ENCODE data around the gene LDLRAD4. TPM values are rescaled to one million over a fixed set of nuclear protein-coding genes. Genes with fewer than 3 reads are reported as not detected.

LDLRAD4 gene
- total RNA-seq, 2 donors from 2014 or later, result 112 to 120 TPM

- H3K9me3 ChIP-seq (ENCODE audit: control insufficient read depth, low read length, poor library complexity, severe bottlenecking), result no peaks in the 10 kb centered on the region
- DNase-seq, result no peak
- H3K4me3 Mint-ChIP-seq, result peak overlapping the region; percentile 59
- peaks cover 81% of the 10 kb centered on the region for H3K4me1 Mint-ChIP-seq
- peak overlapping the region; percentile 100 for H3K27ac Mint-ChIP-seq
- no peak for ATAC-seq
- no peaks in the 10 kb centered on the region for H3K27me3 Mint-ChIP-seq
- H3K36me3 Mint-ChIP-seq (ENCODE audit: low read depth), result no peaks in the 10 kb centered on the region
Observed at GRCh38 chr18:13379930-13380690, 161.6 kb downstream of the LDLRAD4 start.

- Mint-ChIP-seq H3K36me3 (ENCODE audit: low read depth) (no peaks in the 10 kb centered on the region), H3K27me3 (no peaks in the 10 kb centered on the region), H3K4me3 (peak overlapping the region; percentile 59), H3K4me1 (peaks cover 78% of the 10 kb centered on the region), H3K27ac (peak overlapping the region; percentile 100)
- no peak for DNase-seq
- no peaks in the 10 kb centered on the region for H3K9me3 ChIP-seq (ENCODE audit: control insufficient read depth, low read length, poor library complexity, severe bottlenecking)
- ATAC-seq, result no peak
Observed at GRCh38 chr18:13380691-13381070, 162.1 kb downstream of the LDLRAD4 start.

- Mint-ChIP-seq H3K4me3 (peak overlapping the region; percentile 96), H3K27me3 (no peaks in the 10 kb centered on the region), H3K27ac (peak overlapping the region; percentile 100), H3K36me3 (ENCODE audit: low read depth) (no peaks in the 10 kb centered on the region), H3K4me1 (peaks cover 73% of the 10 kb centered on the region)
- ATAC-seq, result no peak
- DNase-seq, result no peak
- H3K9me3 ChIP-seq (ENCODE audit: control insufficient read depth, low read length, poor library complexity, severe bottlenecking), result no peaks in the 10 kb centered on the region
Observed at GRCh38 chr18:13381331-13381730, 162.8 kb downstream of the LDLRAD4 start.

- no peaks in the 10 kb centered on the region for H3K9me3 ChIP-seq (ENCODE audit: control insufficient read depth, low read length, poor library complexity, severe bottlenecking)
- peak; percentile 54 for ATAC-seq
- Mint-ChIP-seq H3K27ac (peak overlapping the region; percentile 100), H3K4me3 (peak overlapping the region; percentile 96), H3K36me3 (ENCODE audit: low read depth) (no peaks in the 10 kb centered on the region), H3K4me1 (peaks cover 70% of the 10 kb centered on the region), H3K27me3 (no peaks in the 10 kb centered on the region)
- peak in 2 of 3 donors; percentile 39 to 41 for DNase-seq
Observed at GRCh38 chr18:13381944-13382365, 163.4 kb downstream of the LDLRAD4 start.

- no peaks in the 10 kb centered on the region for H3K36me3 Mint-ChIP-seq (ENCODE audit: low read depth)
- no peaks in the 10 kb centered on the region for H3K9me3 ChIP-seq (ENCODE audit: control insufficient read depth, low read length, poor library complexity, severe bottlenecking)
- H3K27ac Mint-ChIP-seq, result peak overlapping the region; percentile 100
- H3K4me1 Mint-ChIP-seq, result peaks cover 66% of the 10 kb centered on the region
- peak in 2 of 3 donors; percentile 44 to 51 for DNase-seq
- H3K4me3 Mint-ChIP-seq, result peak overlapping the region; percentile 96
- peak; percentile 68 for ATAC-seq
- no peaks in the 10 kb centered on the region for H3K27me3 Mint-ChIP-seq
Observed at GRCh38 chr18:13382366-13382953, 163.9 kb downstream of the LDLRAD4 start.

- Mint-ChIP-seq H3K36me3 (ENCODE audit: low read depth) (no peaks in the 10 kb centered on the region), H3K4me1 (peaks cover 62% of the 10 kb centered on the region), H3K4me3 (peak overlapping the region; percentile 96), H3K27me3 (no peaks in the 10 kb centered on the region), H3K27ac (peak overlapping the region; percentile 100)
- ATAC-seq (peak; percentile 41), DNase-seq (no peak)
- H3K9me3 ChIP-seq (ENCODE audit: control insufficient read depth, low read length, poor library complexity, severe bottlenecking), result no peaks in the 10 kb centered on the region
Observed at GRCh38 chr18:13382954-13383827, 164.6 kb downstream of the LDLRAD4 start.

- Mint-ChIP-seq H3K4me3 (no peak overlapping the region), H3K36me3 (ENCODE audit: low read depth) (no peaks in the 10 kb centered on the region), H3K27me3 (no peaks in the 10 kb centered on the region), H3K4me1 (peaks cover 51% of the 10 kb centered on the region), H3K27ac (peak overlapping the region; percentile 77)
- no peaks in the 10 kb centered on the region for H3K9me3 ChIP-seq (ENCODE audit: control insufficient read depth, low read length, poor library complexity, severe bottlenecking)
- no peak for ATAC-seq
- no peak for DNase-seq
Observed at GRCh38 chr18:13386891-13387801, 168.6 kb downstream of the LDLRAD4 start.

GRCh38 chr18:13387855-13388548 lies 169.4 kb downstream of the LDLRAD4 start:
- DNase-seq (no peak), ATAC-seq (no peak)
- Mint-ChIP-seq H3K27ac (peak overlapping the region; percentile 77), H3K4me1 (peaks cover 45% of the 10 kb centered on the region), H3K4me3 (no peak overlapping the region), H3K36me3 (ENCODE audit: low read depth) (no peaks in the 10 kb centered on the region), H3K27me3 (no peaks in the 10 kb centered on the region)
- no peaks in the 10 kb centered on the region for H3K9me3 ChIP-seq (ENCODE audit: control insufficient read depth, low read length, poor library complexity, severe bottlenecking)

- H3K27ac Mint-ChIP-seq, result peak overlapping the region; percentile 86
- H3K27me3 Mint-ChIP-seq, result no peaks in the 10 kb centered on the region
- ATAC-seq, result peak; percentile 9
- H3K9me3 ChIP-seq (ENCODE audit: control insufficient read depth, low read length, poor library complexity, severe bottlenecking), result no peaks in the 10 kb centered on the region
- peak overlapping the region; percentile 52 for H3K4me3 Mint-ChIP-seq
- H3K4me1 Mint-ChIP-seq, result peaks cover 42% of the 10 kb centered on the region
- no peak for DNase-seq
- H3K36me3 Mint-ChIP-seq (ENCODE audit: low read depth), result no peaks in the 10 kb centered on the region
Observed at GRCh38 chr18:13388586-13389490, 170.3 kb downstream of the LDLRAD4 start.

GRCh38 chr18:13389491-13390131 lies 171.1 kb downstream of the LDLRAD4 start:
- peak overlapping the region; percentile 52 for H3K4me3 Mint-ChIP-seq
- H3K9me3 ChIP-seq (ENCODE audit: control insufficient read depth, low read length, poor library complexity, severe bottlenecking), result no peaks in the 10 kb centered on the region
- peaks cover 38% of the 10 kb centered on the region for H3K4me1 Mint-ChIP-seq
- DNase-seq, result no peak
- ATAC-seq, result peak; percentile 17
- no peaks in the 10 kb centered on the region for H3K27me3 Mint-ChIP-seq
- H3K36me3 Mint-ChIP-seq (ENCODE audit: low read depth), result no peaks in the 10 kb centered on the region
- peak overlapping the region; percentile 86 for H3K27ac Mint-ChIP-seq

- Mint-ChIP-seq H3K27ac (peak overlapping the region; percentile 86), H3K36me3 (ENCODE audit: low read depth) (no peaks in the 10 kb centered on the region), H3K4me1 (peaks cover 36% of the 10 kb centered on the region), H3K4me3 (peak overlapping the region; percentile 65), H3K27me3 (no peaks in the 10 kb centered on the region)
- DNase-seq, result no peak
- no peaks in the 10 kb centered on the region for H3K9me3 ChIP-seq (ENCODE audit: control insufficient read depth, low read length, poor library complexity, severe bottlenecking)
- ATAC-seq, result no peak
Observed at GRCh38 chr18:13390196-13390595, 171.6 kb downstream of the LDLRAD4 start.
